Measurements from ENCODE around the gene GAS7.

Gene GAS7

GRCh38 chr17:9974448-9975381, 223.7 kb downstream of the GAS7 start:
- DNase-seq, result no peak

GRCh38 chr17:9973669-9974447, 224.5 kb downstream of the GAS7 start:
- no peak for DNase-seq

- DNase-seq, result no peak
These were observed 226.4 kb downstream of the GAS7 start for GRCh38 chr17:9971991-9972390.

- no peak for DNase-seq
These were observed 229.0 kb downstream of the GAS7 start for GRCh38 chr17:9969301-9969935.

GRCh38 chr17:9968881-9969280, 229.5 kb downstream of the GAS7 start:
- no peak for DNase-seq

- DNase-seq, result no peak
These were observed 230.4 kb downstream of the GAS7 start for GRCh38 chr17:9968008-9968407.

- DNase-seq, result no peak
These were observed 238.9 kb downstream of the GAS7 start for GRCh38 chr17:9959377-9959981.

GRCh38 chr17:9958586-9959281, 239.7 kb downstream of the GAS7 start:
- no peak for DNase-seq

GRCh38 chr17:9957244-9957643, 241.2 kb downstream of the GAS7 start:
- DNase-seq, result no peak

- DNase-seq, result no peak
These were observed 241.8 kb downstream of the GAS7 start for GRCh38 chr17:9956474-9957131.

GRCh38 chr17:9953492-9953891, 244.9 kb downstream of the GAS7 start:
- no peak for DNase-seq

GRCh38 chr17:9951803-9952202, 246.6 kb downstream of the GAS7 start:
- DNase-seq, result no peak

GRCh38 chr17:9948928-9949327, 249.5 kb downstream of the GAS7 start:
- DNase-seq, result no peak

GRCh38 chr17:9944704-9945103, 253.7 kb downstream of the GAS7 start:
- no peak for DNase-seq

GRCh38 chr17:9943343-9943742, 255.1 kb downstream of the GAS7 start:
- DNase-seq, result no peak

- DNase-seq, result no peak
These were observed 255.5 kb downstream of the GAS7 start for GRCh38 chr17:9942885-9943284.

- DNase-seq, result no peak
These were observed 257.1 kb downstream of the GAS7 start for GRCh38 chr17:9941305-9941704.

GRCh38 chr17:9940841-9941240, 257.6 kb downstream of the GAS7 start:
- DNase-seq, result no peak

- no peak for DNase-seq
These were observed 259.6 kb downstream of the GAS7 start for GRCh38 chr17:9938764-9939163.

- no peak for DNase-seq
These were observed 260.5 kb downstream of the GAS7 start for GRCh38 chr17:9937901-9938300.

GRCh38 chr17:9937241-9937761, 261.1 kb downstream of the GAS7 start:
- no peak for DNase-seq

- DNase-seq, result no peak
These were observed 262.3 kb downstream of the GAS7 start for GRCh38 chr17:9936095-9936494.

Measured in DMS79 treated with DMSO at 0.1 percent for 48 hours (cell line).